Ascending aorta (tissue), 2 donors: Measurements from ENCODE around the gene COPS8. TPM values are rescaled to one million over a fixed set of nuclear protein-coding genes. Genes with fewer than 3 reads are reported as not detected.

Source experiments
- DNase-seq, 2 donors: peaks; one replicate each; pipeline ENCODE4 v3.0.0-alpha.2; 2019; ENCODE audit warnings: low spot score in 2 of 2
- H3K27ac ChIP-seq, 2 donors: fragments of 200-600 bp; sonication (generic); one replicate each; pipeline ENCODE4 v1.5.1; 2016 to 2017; ENCODE audit warnings: mild to moderate bottlenecking in 1 of 2
- H3K27me3 ChIP-seq: fragments of 200-600 bp; sonication (generic); one replicate; pipeline ENCODE4 v1.5.1; 2017
- H3K36me3 ChIP-seq, 2 donors: fragments of 200-600 bp; sonication (generic); one replicate each; pipeline ENCODE4 v1.5.1; 2016
- H3K4me1 ChIP-seq, 2 donors: fragments of 200-600 bp; sonication (generic); one replicate each; pipeline ENCODE4 v1.5.1; 2016 to 2017; ENCODE audit warnings: mild to moderate bottlenecking in 1 of 2
- H3K4me3 ChIP-seq, 2 donors: fragments of 200-600 bp; sonication (generic); one replicate each; pipeline ENCODE4 v1.5.1; 2016 to 2017; ENCODE audit warnings: mild to moderate bottlenecking in 1 of 2
- H3K9me3 ChIP-seq, 2 donors: fragments of 200-600 bp; sonication (generic); one replicate each; pipeline ENCODE4 v1.5.1; 2016
- CTCF ChIP-seq, 3 experiments: fragments of 200-600 bp in 2 of 3; fragments of 450-650 bp in 1 of 3; sonication (generic) in 2 of 3; IDR thresholded peaks; one replicate each; pipeline ENCODE4 v1.5.1; 2016 to 2019; ENCODE audit warnings: antibody characterized with exemption in 3 of 3, mild to moderate bottlenecking in 1 of 3, moderate library complexity in 1 of 3
- intact Hi-C: fragments of 100-400 bp; cut with DNase I; formaldehyde crosslinking; loops from one replicate; pipeline ENCODE4 v1.15.1; 2023
- total RNA-seq: library from RNA; depleted of rRNA; stranded (reverse); fragments of >200 nt; gene quantifications from one replicate; pipeline ENCODE4 v1.1.0, GENCODE V29; 2016

Gene COPS8
- total RNA-seq, 1 donor from 2014 or later, result 16.4 TPM

DNA sequence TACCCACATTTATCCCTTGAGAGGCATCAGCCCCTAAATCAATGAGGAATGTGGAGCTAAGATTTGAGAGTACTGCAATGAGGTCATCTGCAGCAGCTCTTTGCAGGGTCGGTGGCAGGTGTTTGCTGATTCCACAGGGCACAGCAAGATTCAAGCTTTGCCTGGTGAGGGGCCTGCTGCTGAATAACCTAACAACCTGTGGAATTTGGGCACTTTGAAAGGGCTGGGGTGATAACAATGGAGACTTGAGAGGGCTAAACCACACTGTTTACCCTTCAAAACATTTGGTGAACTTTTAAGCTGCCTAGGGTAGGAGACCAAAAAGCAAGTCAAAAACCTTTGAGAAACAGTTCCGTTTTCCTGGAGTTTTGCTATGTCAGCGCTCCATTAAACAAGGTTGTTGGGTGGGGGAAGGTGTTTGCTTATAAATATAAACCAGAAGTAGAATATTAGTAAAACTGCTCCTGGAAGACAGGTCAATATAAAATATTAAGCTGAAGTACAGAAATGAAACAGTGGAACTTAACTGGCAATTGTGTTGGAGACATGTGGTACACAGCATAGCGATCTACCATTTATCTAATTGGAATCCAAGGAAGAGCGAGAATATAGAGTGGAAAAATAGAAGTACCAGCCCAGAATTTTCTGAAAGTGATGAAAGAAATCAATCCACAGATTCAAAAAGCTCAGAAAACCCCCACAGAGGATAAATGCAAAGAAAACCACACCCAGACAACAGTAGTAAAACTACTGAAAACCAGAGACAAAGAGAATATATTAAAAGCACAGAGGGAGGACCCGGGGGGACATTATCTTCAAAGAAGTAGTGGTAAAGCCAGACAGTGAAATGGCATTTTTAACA is 15.7 kb downstream of the COPS8 start:
- no peak for DNase-seq
- TF ChIP-seq CTCF (IDR thresholded peaks at IDR 0.05), result no peak
- H3K27me3 ChIP-seq, result no peaks in the 10 kb centered on the region
- peaks cover 52 to 62% of the 10 kb centered on the region in 2 donors for H3K36me3 ChIP-seq
- H3K4me3 ChIP-seq, result no peak overlapping the region
- H3K4me1 ChIP-seq, result no peaks in the 10 kb centered on the region
- no peak overlapping the region for H3K27ac ChIP-seq
- intact Hi-C loops, result no loop called here
- no peaks in the 10 kb centered on the region for H3K9me3 ChIP-seq

GRCh38 chr2:237102428-237102827 is 16.7 kb downstream of the COPS8 start:
- Histone ChIP-seq H3K27me3 (no peaks in the 10 kb centered on the region), H3K36me3 (peaks cover 46 to 51% of the 10 kb centered on the region in 2 donors), H3K4me1 (no peaks in the 10 kb centered on the region), H3K27ac (no peak overlapping the region), H3K9me3 (no peaks in the 10 kb centered on the region), H3K4me3 (no peak overlapping the region)
- no peak for TF ChIP-seq CTCF (IDR thresholded peaks at IDR 0.05)
- no peak for DNase-seq
- intact Hi-C loops, result no loop called here

- DNase-seq, result no peak
- Histone ChIP-seq H3K36me3 (peaks cover 0 to 6% of the 10 kb centered on the region in 2 donors), H3K4me3 (no peak overlapping the region), H3K27me3 (no peaks in the 10 kb centered on the region), H3K4me1 (no peaks in the 10 kb centered on the region), H3K27ac (no peak overlapping the region), H3K9me3 (no peaks in the 10 kb centered on the region)
- TF ChIP-seq CTCF (IDR thresholded peaks at IDR 0.05), result no peak
- intact Hi-C loops, result no loop called here
Measured at GRCh38 chr2:237109421-237109934, 23.8 kb downstream of the COPS8 start.

GRCh38 chr2:237113026-237113795 is 27.5 kb downstream of the COPS8 start:
- intact Hi-C loops, result no loop called here
- H3K27ac ChIP-seq, result no peak overlapping the region
- H3K4me1 ChIP-seq, result no peaks in the 10 kb centered on the region
- H3K4me3 ChIP-seq, result no peak overlapping the region
- H3K9me3 ChIP-seq, result no peaks in the 10 kb centered on the region
- no peaks in the 10 kb centered on the region for H3K27me3 ChIP-seq
- TF ChIP-seq CTCF (IDR thresholded peaks at IDR 0.05), result no peak
- H3K36me3 ChIP-seq, result no peaks in the 10 kb centered on the region
- DNase-seq, result no peak

DNA sequence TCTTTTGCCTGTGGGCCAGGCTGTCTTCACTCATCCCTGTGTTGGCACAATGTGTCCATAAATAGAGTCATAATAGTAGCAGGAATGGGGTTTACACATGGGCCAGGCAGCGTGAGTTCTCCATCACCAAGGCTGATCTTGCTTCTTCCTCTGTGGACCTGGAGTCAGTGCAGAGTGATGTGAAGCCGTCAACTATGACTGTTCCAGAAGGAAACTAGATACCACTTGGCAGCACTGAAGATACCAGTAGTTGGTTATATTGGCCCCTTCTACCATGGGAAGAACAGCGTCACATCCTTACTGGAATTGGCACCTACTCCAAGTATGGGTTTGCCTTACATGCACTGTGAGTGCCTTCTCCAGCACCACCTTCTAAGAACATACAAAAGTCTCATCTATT is 30.2 kb downstream of the COPS8 start:
- H3K27me3 ChIP-seq, result no peaks in the 10 kb centered on the region
- H3K36me3 ChIP-seq, result no peaks in the 10 kb centered on the region
- no peaks in the 10 kb centered on the region for H3K9me3 ChIP-seq
- no peaks in the 10 kb centered on the region for H3K4me1 ChIP-seq
- TF ChIP-seq CTCF (IDR thresholded peaks at IDR 0.05), result no peak
- DNase-seq, result no peak
- H3K4me3 ChIP-seq, result no peak overlapping the region
- H3K27ac ChIP-seq, result no peak overlapping the region
- intact Hi-C loops, result no loop called here
